ENCODE measurements around the gene RRAS2.
A peak's percentile ranks its signal among the peaks of the same experiment; 100 is the strongest.

Gene RRAS2

DNA sequence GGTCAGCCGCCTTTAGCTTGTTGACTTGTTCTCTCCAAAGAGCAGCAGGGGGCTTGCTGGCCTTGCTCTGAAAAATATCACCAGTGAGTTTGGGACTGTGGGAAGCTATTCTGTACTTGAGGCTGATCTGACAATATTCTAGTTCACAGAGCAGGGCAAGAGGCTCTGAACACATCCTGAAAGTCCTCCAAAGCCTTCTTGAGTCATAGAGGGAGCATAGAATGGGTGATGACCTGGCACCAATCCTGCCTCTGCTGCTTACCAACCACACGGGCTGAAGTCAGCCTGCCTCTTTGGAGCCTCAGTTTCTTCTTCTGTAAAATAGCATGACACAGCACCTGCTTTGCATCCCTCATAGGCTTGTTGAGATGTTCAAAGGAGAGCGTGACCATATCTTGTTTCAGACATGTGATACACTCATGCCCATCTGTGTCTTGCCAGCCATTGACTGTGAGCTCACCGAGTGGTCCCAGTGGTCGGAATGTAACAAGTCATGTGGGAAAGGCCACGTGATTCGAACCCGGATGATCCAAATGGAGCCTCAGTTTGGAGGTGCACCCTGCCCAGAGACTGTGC, 96.6 kb downstream of the RRAS2 start:
- TF ChIP-seq, protein P1, sequence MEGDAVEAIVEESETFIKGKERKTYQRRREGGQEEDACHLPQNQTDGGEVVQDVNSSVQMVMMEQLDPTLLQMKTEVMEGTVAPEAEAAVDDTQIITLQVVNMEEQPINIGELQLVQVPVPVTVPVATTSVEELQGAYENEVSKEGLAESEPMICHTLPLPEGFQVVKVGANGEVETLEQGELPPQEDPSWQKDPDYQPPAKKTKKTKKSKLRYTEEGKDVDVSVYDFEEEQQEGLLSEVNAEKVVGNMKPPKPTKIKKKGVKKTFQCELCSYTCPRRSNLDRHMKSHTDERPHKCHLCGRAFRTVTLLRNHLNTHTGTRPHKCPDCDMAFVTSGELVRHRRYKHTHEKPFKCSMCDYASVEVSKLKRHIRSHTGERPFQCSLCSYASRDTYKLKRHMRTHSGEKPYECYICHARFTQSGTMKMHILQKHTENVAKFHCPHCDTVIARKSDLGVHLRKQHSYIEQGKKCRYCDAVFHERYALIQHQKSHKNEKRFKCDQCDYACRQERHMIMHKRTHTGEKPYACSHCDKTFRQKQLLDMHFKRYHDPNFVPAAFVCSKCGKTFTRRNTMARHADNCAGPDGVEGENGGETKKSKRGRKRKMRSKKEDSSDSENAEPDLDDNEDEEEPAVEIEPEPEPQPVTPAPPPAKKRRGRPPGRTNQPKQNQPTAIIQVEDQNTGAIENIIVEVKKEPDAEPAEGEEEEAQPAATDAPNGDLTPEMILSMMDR (IDR thresholded peaks at IDR 0.05; ENCODE audit: low read depth, low read length), result no peak

DNA sequence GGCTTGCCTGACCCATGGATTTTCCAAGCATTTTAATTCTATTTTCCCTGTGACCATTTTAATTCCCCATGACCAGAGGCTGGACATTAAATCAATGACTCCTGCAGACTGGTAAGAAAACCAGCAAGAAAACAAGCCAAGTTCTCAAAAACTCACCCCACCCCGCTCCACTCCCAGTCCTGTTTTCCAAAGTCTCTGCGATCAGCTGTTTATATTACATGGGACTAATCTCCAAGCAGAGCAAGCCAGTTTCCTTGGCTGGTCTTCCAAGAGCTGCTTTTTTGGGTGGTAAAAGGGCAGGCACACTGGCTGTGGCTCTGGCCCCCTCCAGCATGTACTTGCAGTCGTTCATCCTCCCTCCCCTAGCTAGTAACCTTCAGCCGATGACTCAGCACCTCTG, 97.9 kb downstream of the RRAS2 start:
- DNase-seq (ENCODE audit: low read depth in 2 of 2), result no peak
- TF ChIP-seq, protein P1 (IDR thresholded peaks at IDR 0.05; ENCODE audit: low read depth, low read length), result no peak
- H3K4me3 ChIP-seq (replicated peaks in 1 of 2; ENCODE audit: low read depth in 2 of 2, low read length in 2 of 2), result no peak overlapping the region

More for the DNA sequence above, 96.6 kb downstream of the RRAS2 start:
- DNase-seq (ENCODE audit: low read depth in 2 of 2), result no peak
- no peak overlapping the region for H3K4me3 ChIP-seq (replicated peaks in 1 of 2; ENCODE audit: low read depth in 2 of 2, low read length in 2 of 2)

DNA sequence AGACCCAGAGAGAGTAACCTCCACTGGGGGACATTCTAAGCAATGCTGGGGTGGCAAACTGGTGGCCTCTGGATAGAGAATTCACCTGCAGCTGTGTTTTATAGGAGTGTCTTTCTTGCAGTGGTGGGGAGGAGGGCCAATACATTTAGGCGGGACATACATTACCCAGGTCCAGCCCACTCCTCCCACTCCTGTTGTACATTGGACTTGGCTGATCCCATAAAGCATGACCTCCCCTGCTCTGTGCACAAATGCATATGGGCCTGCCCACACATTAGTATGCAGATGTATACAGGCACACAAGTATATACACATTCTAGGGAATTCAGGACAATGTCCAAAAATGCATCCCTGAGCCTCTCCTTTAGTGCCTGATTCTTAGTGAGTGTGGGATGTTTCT, 99.1 kb downstream of the RRAS2 start:
- TF ChIP-seq, protein P1 (IDR thresholded peaks at IDR 0.05; ENCODE audit: low read depth, low read length), result no peak
- DNase-seq (ENCODE audit: low read depth in 2 of 2), result no peak
- no peak overlapping the region for H3K4me3 ChIP-seq (replicated peaks in 1 of 2; ENCODE audit: low read depth in 2 of 2, low read length in 2 of 2)

DNA sequence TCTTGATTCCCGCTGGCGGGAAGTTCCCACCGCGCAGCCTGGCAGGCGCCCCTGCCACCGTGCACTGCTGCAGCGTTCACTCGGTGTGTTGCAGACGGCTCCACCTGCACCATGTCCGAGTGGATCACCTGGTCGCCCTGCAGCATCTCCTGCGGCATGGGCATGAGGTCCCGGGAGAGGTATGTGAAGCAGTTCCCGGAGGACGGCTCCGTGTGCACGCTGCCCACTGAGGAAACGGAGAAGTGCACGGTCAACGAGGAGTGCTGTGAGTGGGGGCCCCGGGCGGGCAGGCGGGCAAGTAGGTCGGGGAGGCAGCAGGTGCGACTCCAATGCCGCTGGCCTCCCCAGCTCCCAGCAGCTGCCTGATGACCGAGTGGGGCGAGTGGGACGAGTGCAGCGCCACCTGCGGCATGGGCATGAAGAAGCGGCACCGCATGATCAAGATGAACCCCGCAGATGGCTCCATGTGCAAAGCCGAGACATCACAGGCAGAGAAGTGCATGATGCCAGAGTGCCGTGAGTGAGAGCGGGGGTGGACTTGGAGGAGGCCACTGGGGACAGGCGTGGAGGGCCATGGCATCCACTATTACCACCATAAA, 99.7 kb downstream of the RRAS2 start:
- TF ChIP-seq, protein P1 (IDR thresholded peaks at IDR 0.05; ENCODE audit: low read depth, low read length), result no peak
- H3K4me3 ChIP-seq (replicated peaks in 1 of 2; ENCODE audit: low read depth in 2 of 2, low read length in 2 of 2), result no peak overlapping the region
- no peak for DNase-seq (ENCODE audit: low read depth in 2 of 2)

DNA sequence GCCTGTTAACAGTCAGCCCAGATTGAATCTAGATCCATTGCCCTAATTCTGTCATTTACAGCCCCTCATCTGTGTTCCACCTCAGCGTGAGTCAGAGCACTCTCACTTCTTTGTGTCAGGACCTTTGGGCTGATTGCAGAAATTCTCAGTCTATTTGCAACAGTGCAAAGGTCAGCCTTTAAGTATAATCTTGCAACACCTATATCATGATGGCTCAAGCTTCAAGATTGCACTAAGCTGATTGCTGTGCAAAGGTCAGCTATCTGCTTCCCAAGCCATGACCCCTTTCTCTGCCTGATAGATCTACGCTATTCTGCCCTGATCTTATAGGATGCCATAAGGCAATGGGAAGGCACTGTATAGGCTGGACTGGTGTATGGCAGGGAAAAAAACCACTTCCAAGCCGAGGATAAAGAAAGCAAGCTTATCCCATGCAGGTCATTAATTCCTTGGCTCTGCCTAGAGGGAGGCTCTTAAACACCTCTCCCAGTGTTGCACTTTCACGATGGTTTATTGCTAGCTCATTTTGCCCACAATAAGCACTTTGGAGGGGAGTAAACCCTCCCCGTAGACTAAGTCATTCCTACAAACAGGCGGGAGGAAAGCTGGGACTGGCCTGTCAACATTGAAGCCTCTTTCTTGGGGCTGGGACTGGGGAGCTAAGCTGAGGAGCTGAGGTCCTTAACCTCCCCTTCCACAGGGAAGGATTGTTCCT, 100.6 kb downstream of the RRAS2 start:
- TF ChIP-seq, protein P1 (IDR thresholded peaks at IDR 0.05; ENCODE audit: low read depth, low read length), result no peak
- no peak overlapping the region for H3K4me3 ChIP-seq (replicated peaks in 1 of 2; ENCODE audit: low read depth in 2 of 2, low read length in 2 of 2)
- DNase-seq (ENCODE audit: low read depth in 2 of 2), result peak; percentile 35 to 64

DNA sequence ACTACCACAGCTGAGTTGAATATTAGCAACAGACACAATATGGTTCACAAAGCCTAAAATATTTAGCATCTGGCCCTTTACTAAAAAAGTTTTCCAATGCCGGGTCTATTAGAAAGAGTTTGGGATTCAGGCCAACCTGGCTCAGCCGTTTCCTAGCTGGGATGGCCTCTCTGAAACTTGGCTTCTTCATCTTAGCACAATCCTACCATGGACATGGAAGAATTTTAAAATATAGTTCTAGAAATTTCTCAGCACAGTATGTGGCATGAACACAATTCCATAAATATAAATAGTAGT, 103.8 kb downstream of the RRAS2 start:
- TF ChIP-seq, protein P1 (IDR thresholded peaks at IDR 0.05; ENCODE audit: low read depth, low read length), result no peak
- DNase-seq (ENCODE audit: low read depth in 2 of 2), result no peak
- H3K4me3 ChIP-seq (replicated peaks in 1 of 2; ENCODE audit: low read depth in 2 of 2, low read length in 2 of 2), result no peak overlapping the region
